Cortex of kidney (tissue), 1 donor: ENCODE measurements around the gene GATAD2B.

Source experiments
- DNase-seq: peaks from one replicate; lab custom pipeline; 2025; lab: John Stamatoyannopoulos, UW

Gene GATAD2B

GRCh38 chr1:153951183-153951582 lies 28.4 kb upstream of the GATAD2B start:
- DNase-seq: no peak

GRCh38 chr1:153946622-153947241 lies 24.0 kb upstream of the GATAD2B start, which contains the start of gene DENND4B:
TSS of gene DENND4B (minus strand) at chr1:153946718. CDS start at chr1:153944374, 2,344 bp downstream.
- no peak for DNase-seq

GRCh38 chr1:153945795-153946621 lies 23.2 kb upstream of the GATAD2B start:
- no peak for DNase-seq

- DNase-seq: no peak
These were observed 22.5 kb upstream of the GATAD2B start for GRCh38 chr1:153945131-153945794.

- no peak for DNase-seq
These were observed 22.0 kb upstream of the GATAD2B start for GRCh38 chr1:153944827-153945117.

GRCh38 chr1:153944005-153944826 lies 21.4 kb upstream of the GATAD2B start:
- no peak for DNase-seq

- DNase-seq: no peak
These were observed 20.2 kb upstream of the GATAD2B start for GRCh38 chr1:153942766-153943549.

GRCh38 chr1:153941826-153942725 lies 19.3 kb upstream of the GATAD2B start:
- DNase-seq: no peak

GRCh38 chr1:153940756-153941155 lies 18.0 kb upstream of the GATAD2B start:
- DNase-seq: no peak

- DNase-seq: no peak
These were observed 16.7 kb upstream of the GATAD2B start for GRCh38 chr1:153939476-153939875.

- DNase-seq: no peak
These were observed 16.2 kb upstream of the GATAD2B start for GRCh38 chr1:153938996-153939395.

- DNase-seq: no peak
These were observed 14.6 kb upstream of the GATAD2B start for GRCh38 chr1:153937331-153937730.

GRCh38 chr1:153936011-153936802 lies 13.4 kb upstream of the GATAD2B start:
- no peak for DNase-seq

- no peak for DNase-seq
These were observed 12.0 kb upstream of the GATAD2B start for GRCh38 chr1:153934746-153935145.

- DNase-seq: no peak
These were observed 11.2 kb upstream of the GATAD2B start for GRCh38 chr1:153933955-153934354.

GRCh38 chr1:153933430-153933829 lies 10.7 kb upstream of the GATAD2B start:
- no peak for DNase-seq

- no peak for DNase-seq
These were observed 9.7 kb upstream of the GATAD2B start for GRCh38 chr1:153932156-153933131.
